Occipital lobe (tissue), 2 donors: Measurements from ENCODE around the gene PACS1. TPM values are rescaled to one million over a fixed set of nuclear protein-coding genes. Genes with fewer than 3 reads are reported as not detected.

ENCODE experiments used
- DNase-seq: peaks from one replicate; lab custom pipeline; 2025; lab: John Stamatoyannopoulos, UW
- total RNA-seq: library from RNA; depleted of rRNA; stranded (reverse); fragments of >200 nt; gene quantifications from one replicate; pipeline ENCODE4 v1.2.3, GENCODE V29; 2014

Gene PACS1
- total RNA-seq, 1 donor from 2014 or later, result 34.5 TPM

DNA sequence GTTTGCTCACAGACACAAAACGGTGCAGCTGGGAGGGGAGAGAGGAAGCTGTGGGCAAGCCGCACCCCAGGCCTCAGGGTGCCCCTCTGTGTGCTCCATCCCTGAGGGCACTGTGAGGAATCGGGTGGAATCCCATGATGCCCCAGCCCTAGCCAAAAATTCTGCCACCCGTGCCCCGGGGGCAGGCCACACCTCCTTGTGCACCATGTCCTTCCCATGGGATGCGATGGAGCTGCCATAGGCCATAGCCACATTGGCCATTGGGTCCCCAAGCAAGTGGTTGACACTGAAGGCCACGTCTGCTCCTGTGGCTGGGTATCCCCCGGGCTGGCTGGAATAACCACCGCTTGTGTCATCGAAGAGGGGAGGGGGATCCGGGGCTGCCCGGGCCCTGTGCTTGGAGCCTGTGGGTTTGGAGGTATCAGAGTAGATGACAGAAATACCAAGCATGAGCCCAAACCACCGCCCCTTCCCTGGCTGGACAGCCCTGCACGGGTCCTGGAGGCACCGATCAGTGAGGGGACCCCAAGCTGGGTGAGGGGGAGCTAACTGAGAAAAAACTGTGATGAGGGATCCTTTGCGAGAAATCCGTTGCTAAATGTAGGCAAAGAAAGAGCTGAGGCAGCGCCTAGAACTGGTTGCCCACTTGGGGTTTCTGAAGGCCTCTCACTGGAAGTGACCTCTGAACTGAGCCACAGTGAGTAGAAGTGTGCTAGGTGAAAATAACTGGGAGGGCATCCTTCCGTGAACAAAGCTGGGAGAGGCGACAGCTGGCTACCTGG is 218.0 kb downstream of the PACS1 start:
- DNase-seq, result no peak

DNA sequence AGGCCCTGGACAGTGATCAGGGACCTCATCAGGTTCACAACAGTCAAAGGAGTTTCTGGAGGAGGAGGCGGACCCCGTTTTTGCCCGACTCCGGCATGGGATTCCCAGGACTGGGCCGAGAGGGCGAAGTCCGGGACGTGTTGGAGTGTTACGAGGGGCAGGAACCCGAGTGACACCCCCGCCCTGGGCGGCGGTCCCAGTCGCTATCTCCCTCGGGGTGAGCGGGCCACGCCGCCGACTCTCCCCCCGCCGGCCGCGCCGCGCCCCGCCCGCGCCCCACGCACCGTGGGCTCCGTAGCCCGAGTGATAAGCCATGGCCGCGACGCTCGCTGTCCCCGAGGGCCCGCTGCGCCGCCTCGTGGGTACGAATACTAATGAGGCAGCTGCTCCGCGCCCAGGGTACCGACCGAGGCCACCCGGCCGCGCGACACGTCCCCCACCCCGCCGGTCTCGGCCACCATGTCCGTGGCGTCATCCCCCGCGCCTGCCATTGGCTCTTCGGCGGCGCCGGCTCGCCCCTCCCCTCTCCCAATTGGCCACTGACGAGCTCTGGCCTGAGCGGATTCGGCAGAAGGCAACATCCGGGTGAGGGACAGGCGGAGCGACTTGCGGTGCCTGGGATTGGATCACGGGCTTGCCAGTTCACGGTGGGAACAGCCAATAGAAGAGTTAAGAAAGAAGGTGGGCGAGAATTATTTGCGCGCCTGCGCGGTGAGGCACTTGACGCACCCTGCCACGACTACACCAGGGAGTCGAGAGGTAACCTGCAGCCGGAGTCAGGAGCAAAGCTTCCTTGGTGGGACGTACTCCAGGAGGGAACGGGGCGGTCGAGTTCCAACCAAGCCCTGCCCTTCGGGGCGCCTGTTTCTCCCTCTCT is 218.8 kb downstream of the PACS1 start, which contains the start of gene YIF1A:
Gene YIF1A (minus strand): TSS at position 473 of the 877 bp plus-strand sequence. CDS start 158 bp downstream, at position 315.
- DNase-seq, result peak; percentile 99

DNA sequence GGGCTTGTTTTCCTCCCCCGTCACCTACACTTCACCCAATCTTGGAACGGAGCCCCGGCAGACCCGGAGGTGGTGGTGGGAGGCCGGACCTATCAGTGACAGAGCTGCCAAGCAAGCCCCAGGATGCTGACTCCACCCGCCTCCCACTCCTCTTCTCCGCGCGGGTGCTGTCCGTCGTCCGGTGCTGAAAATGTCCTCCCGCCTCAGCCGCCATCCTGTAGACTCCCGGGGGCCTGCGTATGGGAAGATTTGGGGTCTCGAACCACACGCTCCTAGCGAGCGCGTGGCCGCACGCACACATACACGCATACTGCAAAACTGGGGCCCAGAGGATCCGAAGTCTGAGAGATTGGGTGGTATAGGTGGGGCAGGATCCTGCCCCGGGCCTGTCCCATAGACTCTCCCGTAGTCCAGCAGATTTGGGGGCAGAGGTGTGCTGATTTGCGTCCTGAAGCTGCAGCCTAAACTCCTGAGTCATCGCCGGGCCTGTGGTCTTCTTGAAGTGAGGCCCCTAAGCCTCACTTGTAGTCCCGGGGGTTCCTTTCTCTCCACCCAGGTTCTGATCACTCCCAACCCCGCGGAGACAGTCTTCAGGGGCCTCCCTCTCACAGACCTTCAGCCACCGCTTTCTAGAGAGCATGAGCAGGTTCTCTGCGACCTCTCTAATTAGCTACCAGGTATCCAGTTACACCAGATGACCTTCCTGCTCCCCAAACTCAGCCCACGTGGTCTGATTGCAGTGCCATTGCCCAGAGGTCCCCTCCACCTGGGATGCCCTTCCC is 219.7 kb downstream of the PACS1 start:
- DNase-seq, result no peak

DNA sequence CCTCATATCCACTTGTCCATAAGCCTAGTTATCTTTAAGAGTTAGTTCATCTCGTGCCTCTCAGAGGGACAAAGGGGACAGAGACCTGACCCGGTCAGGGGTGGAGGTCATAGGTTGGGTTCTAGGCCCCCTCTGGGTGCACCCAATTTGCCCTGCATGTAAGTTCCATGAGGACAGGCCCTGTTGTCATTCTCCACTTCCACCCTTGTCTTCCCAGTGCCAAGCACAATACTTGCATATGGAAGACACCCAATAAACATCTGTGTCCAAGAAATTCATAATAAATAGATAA is 220.2 kb downstream of the PACS1 start:
- DNase-seq, result no peak

DNA sequence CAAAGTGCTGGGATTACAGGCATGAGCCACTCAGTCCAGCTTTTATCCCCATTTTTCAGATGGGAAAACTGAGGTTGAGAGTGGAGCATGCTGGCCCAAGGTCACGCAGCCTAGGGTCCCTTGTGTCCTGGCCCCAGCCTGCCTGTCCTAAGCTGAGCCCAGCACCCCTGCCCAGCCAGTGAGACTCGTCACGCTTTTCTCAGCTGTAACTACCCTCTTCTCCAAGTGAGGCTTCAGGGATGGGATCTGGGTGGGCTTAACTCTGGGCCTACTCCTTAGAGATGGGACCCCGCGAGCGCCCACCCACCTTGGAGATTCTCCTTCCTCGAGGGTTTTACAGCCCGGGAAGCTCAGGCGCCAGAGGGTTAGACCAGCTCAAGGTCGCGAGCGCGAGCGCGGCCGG is 221.2 kb downstream of the PACS1 start:
- no peak for DNase-seq

DNA sequence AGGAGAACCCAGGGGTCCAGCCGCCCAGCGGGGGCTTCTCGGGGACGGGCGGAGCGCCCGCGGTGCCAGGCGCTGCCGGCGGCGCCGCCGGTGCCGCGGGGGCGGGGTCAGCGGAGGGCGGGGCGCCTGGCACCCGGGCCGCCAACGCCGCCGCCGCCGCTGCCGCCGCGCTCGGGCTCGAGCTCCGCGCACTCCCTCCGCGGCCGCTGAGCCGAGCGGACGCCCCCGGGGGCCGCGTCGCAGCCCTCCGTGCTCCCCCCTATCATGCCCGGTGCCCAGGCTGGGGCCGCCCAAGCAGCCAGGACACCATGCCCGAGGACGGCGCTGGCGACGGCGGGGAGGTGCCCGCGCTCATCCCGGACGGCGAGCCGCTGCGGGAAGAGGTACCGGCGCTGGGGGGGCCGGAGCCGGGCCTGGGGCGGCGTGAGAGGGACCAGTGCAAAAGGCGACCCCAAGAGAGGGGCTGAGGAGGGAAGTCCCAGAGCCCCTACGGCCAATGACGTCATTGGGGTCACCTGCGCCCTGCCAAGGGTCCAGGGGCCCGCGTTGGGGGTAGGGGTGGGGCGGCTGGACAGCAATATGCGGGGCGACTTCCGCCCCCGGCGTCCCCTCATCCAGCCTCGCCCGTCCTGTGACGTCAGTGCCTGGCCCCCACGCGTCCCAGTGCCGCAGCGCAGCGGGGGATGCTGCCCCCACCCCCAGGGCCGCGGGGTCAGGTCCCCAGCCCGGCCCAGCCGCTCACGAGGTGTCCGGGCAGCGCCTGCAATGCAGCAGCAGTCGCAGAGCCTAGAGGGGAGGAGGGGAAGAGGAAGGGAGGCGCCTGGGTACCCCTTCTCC is 221.9 kb downstream of the PACS1 start, which contains the start of gene TMEM151A:
Gene TMEM151A (plus strand): TSS at position 189 of the 837 bp plus-strand sequence. CDS start 120 bp downstream, at position 309.
- DNase-seq, result no peak

DNA sequence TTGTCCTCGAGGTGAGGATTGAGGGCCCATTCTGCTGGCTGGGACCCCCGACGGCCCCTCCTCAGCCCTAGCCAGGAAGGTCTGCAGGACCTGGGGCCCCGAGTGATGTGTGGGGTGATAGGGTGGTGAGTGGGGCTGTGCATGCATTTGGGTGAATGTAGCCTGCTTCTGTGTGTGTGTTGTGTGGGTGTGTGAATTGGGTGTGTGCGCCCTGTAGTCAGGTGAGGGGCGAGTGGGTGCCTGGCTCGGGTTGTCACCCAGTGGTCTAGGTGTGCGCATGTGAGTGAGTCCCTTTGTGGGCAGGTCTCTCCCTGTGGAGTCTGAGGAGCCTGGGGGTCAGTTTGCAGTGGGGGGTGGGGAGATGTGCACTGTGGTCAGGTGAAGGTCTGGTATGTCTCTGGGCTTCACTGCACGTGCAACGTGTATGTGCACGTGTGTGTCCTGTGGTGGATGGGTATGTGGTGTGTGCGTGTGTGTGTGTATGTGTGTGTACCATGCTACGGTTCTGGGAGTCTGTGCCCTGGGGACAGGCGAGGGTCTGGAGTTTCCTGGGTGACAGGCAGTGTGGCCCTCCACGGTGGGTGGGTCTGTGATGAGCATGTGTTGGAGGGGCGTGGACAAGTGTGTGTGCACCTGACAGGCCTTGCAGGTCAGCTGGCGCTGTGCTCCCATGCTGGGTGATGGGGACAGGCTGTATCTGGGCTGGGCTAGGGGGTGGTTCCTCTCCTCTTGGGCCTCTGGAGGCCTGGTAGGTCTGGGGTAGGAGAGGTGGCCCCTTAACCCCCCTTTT is 222.7 kb downstream of the PACS1 start:
- DNase-seq, result no peak

DNA sequence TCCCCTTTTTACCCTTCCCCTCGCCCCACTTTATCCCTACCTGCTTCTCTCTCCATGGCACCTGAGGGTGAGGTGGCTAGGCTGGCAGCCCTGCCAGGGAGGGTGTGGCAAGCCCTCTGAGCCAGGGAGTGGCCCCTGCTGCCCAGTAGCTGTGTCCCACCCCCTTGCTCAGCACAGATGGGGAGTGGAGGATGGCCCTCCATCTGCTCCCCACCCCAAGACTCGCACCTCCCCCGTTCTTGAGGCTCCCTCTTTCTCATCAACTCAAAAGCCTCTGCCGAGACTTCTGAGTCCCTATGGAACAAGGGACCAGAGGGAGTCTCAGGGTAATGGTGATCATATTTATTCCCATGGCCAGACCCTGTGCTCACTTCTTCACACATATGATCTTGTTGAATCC is 223.3 kb downstream of the PACS1 start:
- no peak for DNase-seq

DNA sequence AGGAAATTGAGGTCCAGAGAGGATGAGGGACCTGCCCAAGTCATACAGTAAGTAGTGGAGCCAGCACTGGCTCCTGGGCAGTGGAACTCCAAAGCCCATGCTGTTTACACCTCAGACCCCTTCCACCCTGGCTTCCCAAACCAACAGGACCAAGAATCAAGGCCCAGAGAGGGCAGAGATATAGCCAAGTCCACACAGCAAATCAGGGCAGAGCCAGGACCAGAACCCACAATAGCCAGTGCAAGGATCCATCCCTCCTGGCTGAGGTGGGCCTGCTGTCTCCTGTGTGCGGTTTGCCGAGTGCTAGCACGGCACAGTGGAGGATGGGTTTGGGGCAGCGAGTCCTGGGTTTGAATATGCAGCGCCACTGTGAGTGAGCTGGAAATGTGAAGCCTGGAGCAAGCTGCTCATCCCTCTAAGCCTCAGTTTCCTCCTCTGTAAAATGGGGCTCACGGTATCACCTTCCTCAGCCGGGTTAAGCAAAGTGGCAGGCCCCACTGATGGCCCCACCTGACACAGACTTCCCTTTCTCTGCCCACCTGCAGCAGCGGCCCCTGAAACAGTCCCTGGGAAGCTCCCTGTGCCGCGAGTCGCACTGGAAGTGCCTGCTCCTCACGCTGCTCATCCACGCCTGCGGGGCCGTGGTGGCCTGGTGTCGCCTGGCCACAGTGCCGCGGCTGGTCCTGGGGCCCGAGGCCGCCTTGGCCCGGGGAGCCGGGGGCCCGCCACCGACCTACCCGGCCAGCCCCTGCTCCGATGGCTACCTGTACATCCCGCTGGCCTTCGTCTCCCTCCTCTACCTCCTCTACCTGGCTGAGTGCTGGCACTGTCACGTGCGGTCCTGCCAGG is 223.9 kb downstream of the PACS1 start:
- no peak for DNase-seq

Other genes with a start within 250 kb of the PACS1 start
- gene SNX32, start 236.3 kb upstream of the PACS1 start, total RNA-seq, result 7.3 TPM
- gene CFL1, start 212.1 kb upstream of the PACS1 start, total RNA-seq, result 404 TPM
- gene MUS81, start 209.8 kb upstream of the PACS1 start, total RNA-seq, result 45.9 TPM
- gene EFEMP2, start 197.5 kb upstream of the PACS1 start, total RNA-seq, result 13.3 TPM
- not detected for gene CTSW, start 190.4 kb upstream of the PACS1 start, total RNA-seq
- 107 TPM for gene FIBP, start 181.8 kb upstream of the PACS1 start, total RNA-seq
- gene CCDC85B, start 179.6 kb upstream of the PACS1 start, total RNA-seq, result 14.0 TPM
- gene FOSL1, start 169.9 kb upstream of the PACS1 start, total RNA-seq, result not detected
- 12.6 TPM for gene C11orf68, start 151.2 kb upstream of the PACS1 start, total RNA-seq
- 50.4 TPM for gene DRAP1, start 150.8 kb upstream of the PACS1 start, total RNA-seq
- gene TSGA10IP, start 124.8 kb upstream of the PACS1 start, total RNA-seq, result not detected
- gene SART1, start 108.5 kb upstream of the PACS1 start, total RNA-seq, result 22.1 TPM
- 20.7 TPM for gene EIF1AD, start 68.1 kb upstream of the PACS1 start, total RNA-seq
- gene BANF1, start 67.8 kb upstream of the PACS1 start, total RNA-seq, result 16.7 TPM
- not detected for gene CST6, start 58.3 kb upstream of the PACS1 start, total RNA-seq
- not detected for gene CATSPER1, start 43.8 kb upstream of the PACS1 start, total RNA-seq
- gene GAL3ST3, start 21.1 kb upstream of the PACS1 start, total RNA-seq, result 14.0 TPM
- 88.6 TPM for gene SF3B2, start 17.9 kb upstream of the PACS1 start, total RNA-seq
- gene KLC2, start 187.4 kb downstream of the PACS1 start, total RNA-seq, result 31.5 TPM
- gene RAB1B, start 198.4 kb downstream of the PACS1 start, total RNA-seq, result 28.9 TPM
- gene CNIH2, start 207.9 kb downstream of the PACS1 start, total RNA-seq, result 33.1 TPM
- gene YIF1A, start 218.9 kb downstream of the PACS1 start, total RNA-seq, result 32.4 TPM
- 6.4 TPM for gene TMEM151A, start 221.6 kb downstream of the PACS1 start, total RNA-seq
- 1.1 TPM for gene CD248, start 246.8 kb downstream of the PACS1 start, total RNA-seq